ENCODE results near the gene PEPD.

Gene PEPD

DNA sequence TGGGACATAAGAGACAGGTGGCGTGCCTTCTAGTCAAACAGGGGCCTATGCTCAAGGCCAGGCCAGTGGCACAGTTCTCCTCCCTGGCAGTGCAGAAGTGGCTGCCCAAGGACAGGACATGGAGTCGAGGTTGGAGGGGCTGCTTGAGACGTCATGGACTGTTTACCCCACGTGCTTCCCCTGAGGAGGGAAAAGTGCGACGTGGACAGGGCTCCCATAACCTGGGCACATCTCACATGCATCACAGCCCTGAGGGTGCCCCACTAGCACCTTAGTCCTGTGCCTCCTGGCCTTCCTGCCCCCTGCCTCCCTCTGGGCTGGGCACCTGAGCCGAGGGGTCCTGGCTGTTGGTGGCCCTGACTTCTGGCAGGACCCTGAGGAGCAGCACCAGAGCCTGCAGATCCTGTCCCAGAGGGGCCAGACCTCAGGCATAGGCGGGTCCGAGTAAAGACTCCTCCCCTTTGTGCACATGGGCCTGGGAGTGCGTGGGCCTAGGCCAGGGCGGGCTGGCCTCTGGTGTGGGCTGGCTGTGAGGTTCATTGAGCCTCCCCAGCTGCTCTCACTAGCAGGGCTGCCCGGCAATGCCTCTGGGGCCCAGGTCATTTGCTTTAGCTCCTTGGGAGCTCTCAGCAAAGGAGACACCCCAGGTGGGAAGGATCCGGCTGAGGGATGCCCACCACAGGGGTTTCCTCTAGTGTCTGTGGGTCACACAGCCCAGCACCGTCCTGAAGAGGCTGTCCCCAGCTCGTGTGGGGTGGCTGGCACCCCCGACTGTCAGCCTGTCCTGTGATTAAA, 82.4 kb downstream of the PEPD start:
- H3K27ac ChIP-seq (replicated peaks) = no peak overlapping the region
- H3K27me3 ChIP-seq (ENCODE audit: insufficient read depth, poor library complexity, severe bottlenecking) = peaks cover 3% of the 10 kb centered on the region
- no peak for DNase-seq (ENCODE audit: low read depth in 1 of 2, low spot score in 1 of 2)
- H3K4me3 ChIP-seq (replicated peaks; ENCODE audit: insufficient read depth, low read length) = no peak overlapping the region
- TF ChIP-seq SPI1 (IDR thresholded peaks at IDR 0.05; ENCODE audit: borderline replicate concordance, low read depth) (no peak), POLR2AphosphoS5 (IDR thresholded peaks at IDR 0.05; ENCODE audit: low read depth) (no peak), GABPA (IDR thresholded peaks at IDR 0.05; ENCODE audit: low read depth) (no peak)
- TF ChIP-seq, protein P1, sequence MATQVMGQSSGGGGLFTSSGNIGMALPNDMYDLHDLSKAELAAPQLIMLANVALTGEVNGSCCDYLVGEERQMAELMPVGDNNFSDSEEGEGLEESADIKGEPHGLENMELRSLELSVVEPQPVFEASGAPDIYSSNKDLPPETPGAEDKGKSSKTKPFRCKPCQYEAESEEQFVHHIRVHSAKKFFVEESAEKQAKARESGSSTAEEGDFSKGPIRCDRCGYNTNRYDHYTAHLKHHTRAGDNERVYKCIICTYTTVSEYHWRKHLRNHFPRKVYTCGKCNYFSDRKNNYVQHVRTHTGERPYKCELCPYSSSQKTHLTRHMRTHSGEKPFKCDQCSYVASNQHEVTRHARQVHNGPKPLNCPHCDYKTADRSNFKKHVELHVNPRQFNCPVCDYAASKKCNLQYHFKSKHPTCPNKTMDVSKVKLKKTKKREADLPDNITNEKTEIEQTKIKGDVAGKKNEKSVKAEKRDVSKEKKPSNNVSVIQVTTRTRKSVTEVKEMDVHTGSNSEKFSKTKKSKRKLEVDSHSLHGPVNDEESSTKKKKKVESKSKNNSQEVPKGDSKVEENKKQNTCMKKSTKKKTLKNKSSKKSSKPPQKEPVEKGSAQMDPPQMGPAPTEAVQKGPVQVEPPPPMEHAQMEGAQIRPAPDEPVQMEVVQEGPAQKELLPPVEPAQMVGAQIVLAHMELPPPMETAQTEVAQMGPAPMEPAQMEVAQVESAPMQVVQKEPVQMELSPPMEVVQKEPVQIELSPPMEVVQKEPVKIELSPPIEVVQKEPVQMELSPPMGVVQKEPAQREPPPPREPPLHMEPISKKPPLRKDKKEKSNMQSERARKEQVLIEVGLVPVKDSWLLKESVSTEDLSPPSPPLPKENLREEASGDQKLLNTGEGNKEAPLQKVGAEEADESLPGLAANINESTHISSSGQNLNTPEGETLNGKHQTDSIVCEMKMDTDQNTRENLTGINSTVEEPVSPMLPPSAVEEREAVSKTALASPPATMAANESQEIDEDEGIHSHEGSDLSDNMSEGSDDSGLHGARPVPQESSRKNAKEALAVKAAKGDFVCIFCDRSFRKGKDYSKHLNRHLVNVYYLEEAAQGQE (IDR thresholded peaks at IDR 0.05; ENCODE audit: insufficient replicate concordance, low read depth) = no peak
- TF ChIP-seq, protein P2, sequence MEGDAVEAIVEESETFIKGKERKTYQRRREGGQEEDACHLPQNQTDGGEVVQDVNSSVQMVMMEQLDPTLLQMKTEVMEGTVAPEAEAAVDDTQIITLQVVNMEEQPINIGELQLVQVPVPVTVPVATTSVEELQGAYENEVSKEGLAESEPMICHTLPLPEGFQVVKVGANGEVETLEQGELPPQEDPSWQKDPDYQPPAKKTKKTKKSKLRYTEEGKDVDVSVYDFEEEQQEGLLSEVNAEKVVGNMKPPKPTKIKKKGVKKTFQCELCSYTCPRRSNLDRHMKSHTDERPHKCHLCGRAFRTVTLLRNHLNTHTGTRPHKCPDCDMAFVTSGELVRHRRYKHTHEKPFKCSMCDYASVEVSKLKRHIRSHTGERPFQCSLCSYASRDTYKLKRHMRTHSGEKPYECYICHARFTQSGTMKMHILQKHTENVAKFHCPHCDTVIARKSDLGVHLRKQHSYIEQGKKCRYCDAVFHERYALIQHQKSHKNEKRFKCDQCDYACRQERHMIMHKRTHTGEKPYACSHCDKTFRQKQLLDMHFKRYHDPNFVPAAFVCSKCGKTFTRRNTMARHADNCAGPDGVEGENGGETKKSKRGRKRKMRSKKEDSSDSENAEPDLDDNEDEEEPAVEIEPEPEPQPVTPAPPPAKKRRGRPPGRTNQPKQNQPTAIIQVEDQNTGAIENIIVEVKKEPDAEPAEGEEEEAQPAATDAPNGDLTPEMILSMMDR (IDR thresholded peaks at IDR 0.05; ENCODE audit: insufficient read depth, low read length) = no peak

DNA sequence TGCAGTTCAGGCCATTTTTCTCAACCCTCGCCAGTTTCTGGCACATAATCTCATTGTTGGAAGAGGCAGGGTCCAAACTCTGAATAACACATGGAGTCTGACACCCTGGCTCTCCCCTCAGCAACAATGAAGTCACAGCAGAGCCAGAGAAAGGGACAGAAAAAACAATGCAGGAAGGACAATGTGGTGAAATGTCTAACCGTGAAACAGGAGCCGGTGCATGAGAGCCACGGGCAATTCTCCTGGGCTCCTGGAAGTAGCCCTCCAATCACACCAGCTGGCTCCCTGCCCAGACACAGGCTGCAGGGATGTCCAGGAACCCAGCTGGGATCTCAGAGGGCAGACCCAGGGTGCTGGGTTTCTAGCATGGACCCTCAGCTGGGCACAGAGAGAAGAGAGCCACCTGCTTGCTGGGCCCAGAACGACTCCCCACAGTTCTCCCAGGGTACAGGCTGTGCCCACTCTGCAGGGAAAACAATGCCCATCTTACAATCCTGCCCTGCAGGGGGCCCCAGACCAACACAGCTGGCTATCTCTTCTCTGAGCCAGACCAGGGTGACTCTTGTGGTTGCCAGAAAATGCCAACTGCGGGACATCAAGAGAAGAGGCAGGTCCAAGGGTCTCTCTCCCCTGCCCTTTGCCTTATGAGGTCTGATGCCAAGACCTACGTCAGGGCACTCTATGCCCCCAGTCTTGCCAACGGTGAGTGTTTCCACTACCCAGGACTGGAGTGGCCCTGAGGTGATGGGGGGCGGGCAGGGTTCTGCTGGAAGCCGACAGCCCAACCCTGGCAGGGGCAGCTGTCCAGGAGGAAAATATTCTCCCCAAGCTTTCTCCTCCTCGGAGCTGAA, 83.5 kb downstream of the PEPD start:
- no peak overlapping the region for H3K27ac ChIP-seq (replicated peaks)
- TF ChIP-seq POLR2AphosphoS5 (IDR thresholded peaks at IDR 0.05; ENCODE audit: low read depth) = no peak
- TF ChIP-seq, protein P1 (IDR thresholded peaks at IDR 0.05; ENCODE audit: insufficient replicate concordance, low read depth) = no peak
- TF ChIP-seq SPI1 (IDR thresholded peaks at IDR 0.05; ENCODE audit: borderline replicate concordance, low read depth) = no peak
- DNase-seq (ENCODE audit: low read depth in 1 of 2, low spot score in 1 of 2) = no peak
- no peak overlapping the region for H3K4me3 ChIP-seq (replicated peaks; ENCODE audit: insufficient read depth, low read length)
- peaks cover 3% of the 10 kb centered on the region for H3K27me3 ChIP-seq (ENCODE audit: insufficient read depth, poor library complexity, severe bottlenecking)

DNA sequence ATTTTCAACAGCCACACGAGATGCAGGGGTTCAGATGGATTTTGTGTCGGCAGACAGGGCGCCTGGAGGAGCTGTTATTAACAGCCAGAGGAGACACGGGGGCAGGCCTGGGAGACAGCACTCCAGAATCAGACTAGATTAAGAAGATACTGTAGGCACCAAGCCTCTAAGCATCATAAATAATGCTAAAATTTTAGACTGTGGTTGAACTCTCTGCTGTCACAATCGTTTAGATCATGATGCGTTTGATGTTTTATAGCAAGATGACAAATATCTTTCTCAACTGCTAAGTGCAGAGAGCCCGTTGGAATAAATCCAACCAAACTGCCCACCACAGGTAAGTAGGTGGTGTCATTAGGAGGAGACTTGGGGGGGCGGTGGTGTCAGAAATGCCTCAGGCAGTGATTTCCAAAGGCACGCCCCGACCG, 84.2 kb downstream of the PEPD start:
- Histone ChIP-seq H3K27me3 (ENCODE audit: insufficient read depth, poor library complexity, severe bottlenecking) (peaks cover 3% of the 10 kb centered on the region), H3K4me3 (replicated peaks; ENCODE audit: insufficient read depth, low read length) (no peak overlapping the region), H3K27ac (replicated peaks) (no peak overlapping the region)
- no peak for DNase-seq (ENCODE audit: low read depth in 1 of 2, low spot score in 1 of 2)
- TF ChIP-seq SPI1 (IDR thresholded peaks at IDR 0.05; ENCODE audit: borderline replicate concordance, low read depth) (no peak), GABPA (IDR thresholded peaks at IDR 0.05; ENCODE audit: low read depth) (no peak), POLR2AphosphoS5 (IDR thresholded peaks at IDR 0.05; ENCODE audit: low read depth) (no peak)
- TF ChIP-seq, protein P1 (IDR thresholded peaks at IDR 0.05; ENCODE audit: insufficient replicate concordance, low read depth) = no peak
- TF ChIP-seq, protein P2 (IDR thresholded peaks at IDR 0.05; ENCODE audit: insufficient read depth, low read length) = no peak

Measured in HL-60 (cell line).